Raji (cell line): ENCODE data around the gene RNF111.

Experiments used
- POLR2A ChIP-seq: IDR thresholded peaks from 2 replicates; pipeline ENCODE4 v1.6.1; 2011; ENCODE audit warnings: low read depth, low read length, control low read depth; ENCODE audit not compliant: insufficient read depth

RNF111 gene

DNA sequence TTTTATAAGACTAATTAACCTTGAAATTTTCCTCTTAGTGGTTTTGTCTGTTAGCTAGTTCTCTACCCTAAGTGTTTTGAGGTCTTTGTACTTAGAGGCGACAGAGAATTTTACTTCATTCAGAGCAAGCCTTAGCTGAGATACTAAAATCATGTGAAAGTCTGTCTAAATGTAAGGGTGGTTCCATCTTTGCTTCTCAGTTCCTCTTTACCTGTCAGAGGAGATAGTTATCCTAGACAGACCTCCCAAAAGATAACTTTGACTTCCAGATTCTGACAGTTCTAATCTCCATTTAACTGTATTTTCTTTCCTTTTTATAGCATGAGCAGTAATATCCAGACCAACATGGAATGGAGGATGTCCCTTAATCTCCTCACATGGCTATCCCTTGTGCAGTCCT lies 34.7 kb downstream of the RNF111 start:
- no peak for TF ChIP-seq POLR2A

DNA sequence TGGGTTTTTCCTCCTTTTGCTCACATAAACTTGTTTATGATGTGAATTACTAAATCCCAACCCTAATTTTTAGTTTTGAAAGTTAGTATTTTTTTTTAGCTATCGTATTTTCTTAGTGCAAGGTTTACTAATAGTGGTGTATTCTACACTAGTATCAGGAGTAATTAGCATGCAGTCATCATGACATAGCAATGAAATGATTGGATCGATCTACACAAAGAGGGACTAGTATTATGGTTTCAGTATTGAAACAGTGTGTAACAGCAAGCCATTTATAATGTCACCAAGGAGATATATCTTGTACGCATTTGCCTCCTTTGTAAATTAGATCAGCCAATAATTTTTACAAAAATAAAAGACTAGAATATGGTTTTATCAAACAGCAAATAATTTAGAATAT lies 38.7 kb downstream of the RNF111 start:
- no peak for TF ChIP-seq POLR2A

DNA sequence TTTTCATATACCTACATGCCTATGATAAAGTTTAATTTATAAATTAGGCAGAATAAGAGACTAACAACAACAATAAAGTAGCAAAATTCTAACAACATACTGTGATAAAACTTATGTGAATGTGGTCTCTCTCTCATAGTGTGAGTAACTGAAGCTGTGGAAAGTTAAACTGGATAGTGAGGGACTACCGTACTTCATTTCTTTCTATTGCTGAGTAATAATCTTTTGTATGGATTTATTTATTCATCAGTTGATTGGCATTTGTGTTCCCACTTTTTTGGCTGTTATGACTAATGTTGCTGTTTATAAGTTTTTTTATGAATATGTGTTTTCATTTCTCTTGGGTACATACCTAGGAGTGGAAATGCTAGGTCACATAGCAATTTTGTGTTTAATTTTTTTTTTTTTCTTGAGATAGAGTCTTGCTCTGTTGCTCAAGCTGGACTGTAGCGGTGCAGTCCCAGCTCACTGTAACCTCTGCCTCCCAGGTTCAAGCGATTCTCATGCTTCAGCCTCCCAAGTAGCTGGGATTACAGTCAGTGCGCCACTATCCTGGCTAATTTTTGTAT lies 41.0 kb downstream of the RNF111 start:
- TF ChIP-seq POLR2A: no peak

DNA sequence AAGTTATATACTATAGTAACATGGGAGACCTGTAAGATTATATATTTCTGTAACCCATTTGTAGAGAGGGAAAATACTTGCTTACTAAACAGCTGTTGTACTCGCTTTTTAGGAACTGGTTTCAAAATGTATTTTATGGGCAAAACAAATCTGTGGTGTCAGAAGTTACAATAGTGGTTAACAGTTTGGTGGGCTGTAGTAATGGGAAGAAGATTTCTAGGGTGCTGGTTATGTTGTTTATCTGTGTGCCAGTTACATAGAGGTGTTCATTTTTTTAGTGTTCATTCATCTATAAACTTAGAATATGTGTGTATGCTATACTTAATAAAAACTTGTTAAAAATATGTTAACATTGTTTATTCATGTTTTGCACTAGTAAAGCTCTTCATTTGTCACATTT lies 42.1 kb downstream of the RNF111 start:
- no peak for TF ChIP-seq POLR2A

DNA sequence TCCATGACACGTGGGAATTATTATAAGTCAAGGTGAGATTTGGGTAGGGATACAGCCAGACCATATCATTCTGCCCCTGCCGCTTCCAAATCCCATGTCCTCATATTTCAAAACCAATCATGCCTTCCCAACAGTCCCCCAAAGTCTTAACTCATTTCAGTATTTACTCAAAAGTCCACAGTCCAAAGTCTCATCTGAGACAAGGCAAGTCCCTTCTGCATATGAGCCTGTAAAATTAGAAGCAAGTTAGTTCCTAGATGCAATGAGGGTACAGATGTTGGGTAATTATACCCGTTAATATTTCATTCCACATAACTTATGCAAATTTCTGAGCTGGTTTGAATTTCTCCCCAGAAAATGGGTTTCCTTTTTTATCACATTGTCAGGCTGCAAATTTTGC lies 47.7 kb downstream of the RNF111 start:
- no peak for TF ChIP-seq POLR2A

DNA sequence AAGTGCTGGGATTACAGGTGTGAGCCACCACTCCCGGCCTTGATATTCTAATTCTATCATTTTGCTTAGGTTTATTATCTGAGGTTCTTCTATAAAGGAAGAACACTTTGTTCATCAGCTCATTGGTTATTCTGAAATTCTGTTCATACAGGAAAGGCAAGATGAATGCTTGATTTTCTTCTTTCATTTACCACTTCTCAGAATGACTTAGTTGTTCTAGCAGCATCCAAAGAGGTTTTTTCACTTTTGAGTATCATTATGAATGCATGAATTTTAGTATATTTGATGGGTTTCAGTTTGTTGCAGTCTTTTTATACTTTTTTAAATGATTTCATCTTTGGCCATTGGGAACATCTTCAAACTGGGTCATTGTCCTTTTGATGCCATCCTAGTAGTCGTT lies 51.8 kb downstream of the RNF111 start:
- TF ChIP-seq POLR2A: no peak

DNA sequence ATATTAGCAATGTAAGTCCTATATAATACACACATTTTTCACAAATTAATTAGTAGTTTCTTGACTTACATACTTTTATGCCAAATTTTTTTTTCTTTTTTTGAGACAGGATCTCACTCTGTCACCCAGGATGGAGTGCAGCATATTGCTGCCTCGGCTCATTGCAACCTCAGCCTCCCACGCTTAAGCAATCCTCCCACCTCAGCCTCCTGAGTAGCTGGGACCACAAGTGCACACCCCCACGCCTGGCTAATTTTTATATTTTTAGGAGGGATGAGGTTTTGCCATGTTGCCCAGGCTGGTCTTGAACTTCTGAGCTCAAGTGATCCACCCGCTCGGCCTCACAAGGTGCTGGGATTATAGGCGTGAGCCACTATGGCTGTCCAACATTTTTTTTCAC lies 54.6 kb downstream of the RNF111 start:
- no peak for TF ChIP-seq POLR2A

DNA sequence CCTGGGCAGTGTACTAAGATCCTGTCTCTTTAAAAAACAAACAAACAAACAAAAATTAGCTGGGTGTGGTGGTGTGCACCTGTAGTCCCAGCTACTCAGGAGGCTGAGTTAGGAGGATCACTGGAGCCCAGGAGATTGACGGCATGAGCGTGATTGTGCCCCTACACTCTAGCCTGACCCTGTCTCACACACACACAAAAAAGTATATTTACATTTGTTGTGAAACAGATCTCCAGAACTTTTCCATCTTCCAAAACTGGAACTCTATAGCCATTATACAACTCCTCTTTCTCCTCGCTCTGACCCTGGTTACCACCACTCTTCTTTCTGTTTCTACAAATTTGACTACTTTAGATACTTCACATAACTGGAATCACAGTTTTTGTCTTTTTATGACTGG lies 61.4 kb downstream of the RNF111 start:
- no peak for TF ChIP-seq POLR2A

DNA sequence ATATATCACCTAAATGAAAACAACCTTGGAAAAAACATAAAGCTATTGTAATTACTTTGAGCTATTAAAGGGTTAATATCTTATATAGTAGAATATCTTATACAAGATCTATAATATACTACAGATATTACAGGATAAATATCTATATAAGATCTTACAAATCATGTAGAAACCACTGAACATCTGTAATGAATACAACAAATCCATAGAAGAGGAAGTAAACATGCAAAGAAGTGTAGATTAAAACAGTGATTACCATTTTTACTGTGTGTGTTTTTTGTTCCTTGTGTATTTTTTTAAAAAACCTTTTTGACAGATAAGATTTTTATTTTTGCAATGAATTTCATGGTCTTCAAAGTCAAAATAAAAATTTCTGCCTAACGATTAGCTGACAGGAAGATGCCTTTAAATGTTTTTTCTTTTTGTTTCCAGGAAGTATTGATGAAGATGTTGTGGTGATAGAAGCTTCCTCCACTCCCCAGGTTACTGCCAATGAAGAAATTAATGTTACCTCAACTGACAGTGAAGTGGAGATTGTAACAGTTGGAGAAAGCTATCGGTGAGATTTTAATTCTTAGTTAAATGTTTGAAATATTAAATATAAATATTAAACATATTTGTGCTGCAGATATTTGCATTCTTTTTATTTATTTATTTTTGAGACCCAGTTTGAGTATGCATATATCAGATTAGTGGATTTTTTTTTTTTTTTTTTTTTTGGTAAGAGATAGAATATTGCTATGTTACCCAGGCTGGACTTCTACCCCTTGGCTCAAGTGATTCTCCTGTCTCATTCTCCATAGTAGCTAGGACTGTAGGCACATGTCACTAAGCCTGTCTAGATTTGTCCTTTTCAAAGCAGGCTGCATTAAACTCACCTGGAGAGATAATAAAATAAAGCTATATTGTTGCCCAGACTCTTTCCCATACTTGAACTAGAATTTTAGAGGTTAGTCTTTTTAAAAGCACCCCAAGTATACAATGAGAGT lies 64.7 kb downstream of the RNF111 start:
- no peak for TF ChIP-seq POLR2A

DNA sequence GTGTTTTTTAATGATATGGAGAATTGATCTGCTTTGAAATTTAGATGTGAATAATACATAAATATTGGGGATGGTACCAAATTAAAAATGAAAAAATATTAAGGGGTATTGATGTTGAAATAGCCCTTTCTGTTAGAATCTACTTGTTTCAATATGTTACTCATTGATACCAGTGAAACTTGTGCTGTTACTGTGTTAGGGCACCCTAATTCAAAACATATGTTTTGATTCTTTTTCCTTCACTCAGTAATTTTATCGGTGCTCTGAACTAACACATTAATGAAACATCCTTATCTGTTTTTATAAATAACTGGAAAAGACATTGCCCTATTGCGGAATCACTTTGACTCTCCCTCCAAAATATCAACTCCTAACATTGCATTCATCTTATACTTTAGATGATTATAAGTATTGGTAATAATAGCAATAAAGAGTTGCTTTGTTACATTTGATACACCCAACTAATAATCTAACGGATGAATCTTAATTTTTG lies 65.5 kb downstream of the RNF111 start:
- no peak for TF ChIP-seq POLR2A

DNA sequence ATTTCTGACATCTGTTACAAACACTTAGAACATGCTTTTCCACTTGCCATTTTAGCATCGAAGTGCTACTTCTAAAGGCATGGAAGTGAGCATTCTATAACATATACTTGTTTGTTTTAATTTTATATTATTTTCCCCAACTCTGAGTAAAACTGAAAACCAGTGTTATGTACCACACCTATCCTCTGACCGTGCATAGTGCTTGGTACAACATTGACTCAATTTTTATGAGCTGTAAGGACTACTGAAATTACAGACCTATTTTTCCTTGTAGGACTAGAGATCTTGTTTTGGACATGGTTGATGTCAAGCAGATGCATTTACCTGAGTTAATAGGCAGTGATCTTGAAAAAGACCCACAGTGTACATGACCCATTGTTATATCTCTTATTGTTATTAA lies 66.0 kb downstream of the RNF111 start:
- TF ChIP-seq POLR2A: no peak

DNA sequence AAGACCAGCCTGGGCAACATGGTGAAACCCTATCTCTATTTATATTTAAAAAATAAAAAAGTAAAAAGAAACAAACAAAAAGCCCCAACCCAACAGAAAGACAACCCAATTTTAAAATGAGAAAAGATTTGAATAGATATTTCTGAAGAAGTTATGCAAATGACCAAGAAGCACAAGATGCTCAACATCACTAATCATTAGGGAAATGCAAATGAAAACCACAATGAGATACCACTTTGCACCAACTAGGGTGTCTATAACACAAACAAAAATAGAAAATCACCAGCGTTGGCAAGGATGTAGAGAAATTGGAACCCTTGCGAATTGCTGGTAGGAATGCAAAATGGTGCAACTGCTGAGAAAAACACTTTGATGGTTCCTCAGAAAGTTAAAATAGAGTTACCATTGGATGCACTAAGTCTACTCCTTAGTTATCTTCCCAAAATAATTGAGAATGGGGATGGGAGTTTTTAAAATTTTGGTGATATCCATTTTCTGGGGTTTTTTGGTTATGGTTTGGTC lies 71.7 kb downstream of the RNF111 start:
- no peak for TF ChIP-seq POLR2A

DNA sequence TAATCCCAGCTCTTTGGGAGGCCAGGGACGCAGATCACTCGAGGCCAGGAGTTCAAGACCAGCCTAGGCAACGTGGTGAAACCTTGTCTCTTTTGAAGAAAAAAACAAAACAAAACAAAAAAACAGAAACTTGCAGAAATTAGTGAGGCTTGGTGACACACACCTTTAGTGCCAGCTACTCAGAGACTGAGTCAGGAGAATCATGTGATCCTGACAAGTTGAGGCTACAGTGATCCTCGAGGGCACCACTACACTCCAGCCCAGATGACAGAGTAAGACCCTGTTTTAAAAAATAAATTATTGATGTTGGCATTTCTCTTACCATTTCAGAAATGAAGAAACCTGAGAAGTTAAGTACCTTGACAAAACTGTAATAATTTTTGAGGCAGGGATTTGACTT lies 72.9 kb downstream of the RNF111 start:
- TF ChIP-seq POLR2A: no peak

DNA sequence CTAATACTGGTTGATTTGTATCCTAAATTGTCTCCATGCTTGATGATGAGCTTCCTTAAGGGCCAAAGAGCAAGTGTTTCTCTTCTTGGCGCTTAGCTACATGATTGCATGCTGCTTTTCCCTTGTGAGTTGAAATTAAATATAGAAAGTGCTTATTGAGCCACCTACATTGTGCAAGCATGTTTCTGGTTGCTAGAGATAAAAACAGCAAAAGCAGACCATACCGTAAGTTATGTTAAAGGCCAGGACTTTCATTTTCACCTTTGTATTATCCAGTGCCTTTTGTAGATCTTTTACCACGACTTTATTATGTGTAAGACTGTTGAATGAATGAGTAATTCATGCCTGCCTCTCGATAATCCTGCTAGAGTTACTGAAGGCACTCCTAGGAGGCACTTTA lies 75.6 kb downstream of the RNF111 start:
- TF ChIP-seq POLR2A: no peak

DNA sequence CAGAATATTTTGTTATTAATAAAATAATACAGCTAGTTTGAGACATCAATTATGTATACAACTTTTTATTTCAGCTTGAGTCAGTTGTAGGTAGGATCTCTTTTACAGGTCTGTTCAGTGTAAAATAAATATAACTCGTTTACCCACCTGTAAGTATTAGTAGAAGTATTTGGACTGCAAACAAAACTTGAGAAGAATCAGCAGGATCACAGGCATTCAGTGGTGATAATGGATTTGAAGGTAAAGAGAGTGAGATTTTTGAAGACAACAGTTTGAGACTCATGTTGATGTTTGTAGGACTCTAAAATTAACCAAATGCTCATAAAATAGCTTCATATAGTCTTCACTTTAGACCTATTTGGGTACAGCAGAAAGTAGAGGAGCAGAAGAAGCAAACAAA lies 82.0 kb downstream of the RNF111 start:
- no peak for TF ChIP-seq POLR2A

DNA sequence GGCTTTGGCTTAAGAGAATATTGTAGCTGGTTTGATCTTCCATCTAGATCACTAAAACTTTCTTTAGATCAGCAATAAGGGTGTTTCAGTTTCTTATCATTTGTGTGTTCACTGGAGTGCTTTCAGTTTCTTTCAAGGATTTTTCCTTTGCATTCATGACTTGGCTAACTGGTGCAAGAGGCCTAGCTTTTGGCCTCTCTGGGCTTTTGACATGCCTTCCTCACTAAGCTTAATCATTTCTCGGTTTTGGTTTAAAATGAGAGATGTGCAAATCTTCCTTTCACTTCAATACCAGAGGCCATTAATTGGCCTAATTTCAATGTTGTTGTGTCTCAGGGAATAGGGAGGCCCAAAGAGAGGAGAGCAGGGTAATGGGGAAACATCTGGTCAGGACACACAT lies 87.1 kb downstream of the RNF111 start:
- TF ChIP-seq POLR2A: no peak
